Esophagus (tissue), 2 donors: ENCODE measurements around the gene ATXN1. TPM values are rescaled to one million over a fixed set of nuclear protein-coding genes. Genes with fewer than 3 reads are reported as not detected.

Source experiments
- H3K27ac ChIP-seq, 2 donors: one replicate each; pipeline ENCODE4 v1.5.1; 2013; ENCODE audit warnings: low read depth in 2 of 2, mild to moderate bottlenecking in 2 of 2, inconsistent platforms in 1 of 2, low read length in 1 of 2, moderate library complexity in 1 of 2
- H3K27me3 ChIP-seq, 2 donors: one replicate each; pipeline ENCODE4 v1.6.1; 2013; ENCODE audit warnings: low read length in 2 of 2, control low read depth in 1 of 2, mild to moderate bottlenecking in 1 of 2; ENCODE audit not compliant: insufficient read depth in 2 of 2, control insufficient read depth in 1 of 2
- H3K36me3 ChIP-seq, 2 donors: one replicate each; pipeline ENCODE4 v1.6.1; 2013; ENCODE audit warnings: low read length in 1 of 2; ENCODE audit not compliant: control insufficient read depth in 2 of 2, insufficient read depth in 2 of 2
- H3K4me1 ChIP-seq, 2 donors: one replicate each; pipeline ENCODE4 v1.6.1; 2013; ENCODE audit warnings: low read length in 1 of 2; ENCODE audit not compliant: control insufficient read depth in 2 of 2, insufficient read depth in 2 of 2
- H3K4me3 ChIP-seq, 2 donors: one replicate each; pipeline ENCODE4 v1.5.1; 2013; ENCODE audit warnings: low read length in 2 of 2, mild to moderate bottlenecking in 2 of 2, low read depth in 1 of 2, moderate library complexity in 1 of 2
- H3K9me3 ChIP-seq, 2 donors: one replicate each; pipeline ENCODE4 v1.6.1; 2013; ENCODE audit warnings: mild to moderate bottlenecking in 2 of 2, low read depth in 1 of 2, low read length in 1 of 2, moderate library complexity in 1 of 2; ENCODE audit not compliant: control insufficient read depth in 2 of 2, insufficient read depth in 1 of 2
- WGBS, 2 donors: extraction: QIAGEN DNeasy Blood & Tissue Kit; methylation state at CpG; one replicate each; pipeline ENCODE4 v1.1.7; 2013; 5-methylcytosine and 5-hydroxymethylcytosine counted together
- polyA plus RNA-seq, 2 donors: library from polyadenylated mRNA; stranded (reverse); fragments of 200-250 nt; gene quantifications; one replicate each; pipeline ENCODE4 v1.2.3, GENCODE V29; 2013
- donor health status: healthy with polysubstance abuse.
- donor health status: Bipolar disorder and iron deficiency.

Gene ATXN1
- polyA plus RNA-seq, 2 donors, result 4.3 to 8.8 TPM

- H3K27me3 ChIP-seq, result no peaks in the 10 kb centered on the region
- no peak overlapping the region for H3K4me3 ChIP-seq
- H3K27ac ChIP-seq, result no peak overlapping the region
- H3K4me1 ChIP-seq, result no peaks in the 10 kb centered on the region
- H3K9me3 ChIP-seq, result no peaks in the 10 kb centered on the region
- 74 to 82% methylated on average over 5 of the region's 5 CpGs for WGBS, 2 donors
- peaks cover 0 to 3% of the 10 kb centered on the region in 2 donors for H3K36me3 ChIP-seq
Measured at GRCh38 chr6:16518265-16518664, 243.0 kb downstream of the ATXN1 start.

- Histone ChIP-seq H3K4me1 (peaks cover 0 to 4% of the 10 kb centered on the region in 2 donors), H3K27ac (no peak overlapping the region)
Measured at GRCh38 chr6:16514249-16514648, 247.0 kb downstream of the ATXN1 start.

GRCh38 chr6:16512544-16513290 is 248.5 kb downstream of the ATXN1 start:
- H3K27ac ChIP-seq, result no peak overlapping the region
- no peaks in the 10 kb centered on the region for H3K36me3 ChIP-seq
- no peak overlapping the region for H3K4me3 ChIP-seq
- H3K27me3 ChIP-seq, result no peaks in the 10 kb centered on the region
- 67 to 68% methylated on average over 6 of the region's 6 CpGs for WGBS, 2 donors
- peaks cover 0 to 4% of the 10 kb centered on the region in 2 donors for H3K4me1 ChIP-seq
- no peaks in the 10 kb centered on the region for H3K9me3 ChIP-seq

More at GRCh38 chr6:16514249-16514648, 247.0 kb downstream of the ATXN1 start:
- 50 to 54% methylated on average over 8 of the region's 8 CpGs for WGBS, 2 donors
- Histone ChIP-seq H3K9me3 (no peaks in the 10 kb centered on the region), H3K27me3 (no peaks in the 10 kb centered on the region), H3K4me3 (no peak overlapping the region), H3K36me3 (no peaks in the 10 kb centered on the region)

- Histone ChIP-seq H3K36me3 (no peaks in the 10 kb centered on the region), H3K4me3 (no peak overlapping the region), H3K9me3 (no peaks in the 10 kb centered on the region), H3K4me1 (peaks cover 0 to 4% of the 10 kb centered on the region in 2 donors), H3K27me3 (no peaks in the 10 kb centered on the region), H3K27ac (no peak overlapping the region)
- 39 to 41% methylated on average over 10 of the region's 10 CpGs for WGBS, 2 donors
Measured at GRCh38 chr6:16511723-16512489, 249.4 kb downstream of the ATXN1 start.

GRCh38 chr6:16511040-16511660 is 250.1 kb downstream of the ATXN1 start:
- H3K27me3 ChIP-seq, result no peaks in the 10 kb centered on the region
- no peaks in the 10 kb centered on the region for H3K36me3 ChIP-seq
- H3K4me1 ChIP-seq, result peaks cover 0 to 4% of the 10 kb centered on the region in 2 donors
- 57 to 60% methylated on average over 4 of the region's 4 CpGs for WGBS, 2 donors
- H3K27ac ChIP-seq, result no peak overlapping the region
- no peak overlapping the region for H3K4me3 ChIP-seq
- no peaks in the 10 kb centered on the region for H3K9me3 ChIP-seq

GRCh38 chr6:16510245-16510644 is 251.0 kb downstream of the ATXN1 start:
- Histone ChIP-seq H3K27me3 (no peaks in the 10 kb centered on the region), H3K9me3 (no peaks in the 10 kb centered on the region), H3K27ac (no peak overlapping the region), H3K36me3 (no peaks in the 10 kb centered on the region), H3K4me3 (no peak overlapping the region), H3K4me1 (peaks cover 0 to 4% of the 10 kb centered on the region in 2 donors)
- 92 to 93% methylated on average over 2 of the region's 2 CpGs for WGBS, 2 donors

- Histone ChIP-seq H3K9me3 (no peaks in the 10 kb centered on the region), H3K27me3 (no peaks in the 10 kb centered on the region), H3K4me1 (peaks cover 2 to 4% of the 10 kb centered on the region in 2 donors), H3K27ac (no peak overlapping the region), H3K4me3 (no peak overlapping the region), H3K36me3 (no peaks in the 10 kb centered on the region)
- WGBS, 2 donors, result 82 to 88% methylated on average over 1 of the region's 1 CpG
Measured at GRCh38 chr6:16508959-16509358, 252.3 kb downstream of the ATXN1 start.

GRCh38 chr6:16505711-16506357 is 255.4 kb downstream of the ATXN1 start:
- no peak overlapping the region for H3K4me3 ChIP-seq
- 55 to 66% methylated on average over 9 of the region's 9 CpGs for WGBS, 2 donors
- no peaks in the 10 kb centered on the region for H3K9me3 ChIP-seq
- peaks cover 0 to 3% of the 10 kb centered on the region in 2 donors for H3K36me3 ChIP-seq
- H3K4me1 ChIP-seq, result peaks cover 0 to 2% of the 10 kb centered on the region in 2 donors
- no peaks in the 10 kb centered on the region for H3K27me3 ChIP-seq
- H3K27ac ChIP-seq, result no peak overlapping the region

GRCh38 chr6:16504609-16505008 is 256.7 kb downstream of the ATXN1 start:
- Histone ChIP-seq H3K36me3 (peaks cover 0 to 3% of the 10 kb centered on the region in 2 donors), H3K4me1 (peaks cover 0 to 2% of the 10 kb centered on the region in 2 donors), H3K27ac (no peak overlapping the region), H3K9me3 (no peaks in the 10 kb centered on the region), H3K4me3 (no peak overlapping the region), H3K27me3 (no peaks in the 10 kb centered on the region)
- WGBS, 2 donors, result 81 to 87% methylated on average over 5 of the region's 5 CpGs
